GM23248 (cell line): ENCODE measurements around the gene ING3. TPM values are rescaled to one million over a fixed set of nuclear protein-coding genes. Genes with fewer than 3 reads are reported as not detected.

ENCODE experiments used
- DNase-seq: peaks from one replicate; pipeline ENCODE4 v3.0.0-alpha.2; 2015
- H2AFZ ChIP-seq: fragments of 200-600 bp; sonication (generic); 2 replicates; pipeline ENCODE4 v1.6.1; 2016; ENCODE audit warnings: antibody characterized with exemption
- H3F3A ChIP-seq: fragments of 200-600 bp; sonication (generic); 2 replicates; pipeline ENCODE4 v1.6.1; 2016; ENCODE audit warnings: mild to moderate bottlenecking, antibody characterized with exemption, mixed run types; ENCODE audit not compliant: insufficient read depth
- H3K27ac ChIP-seq: fragments of 200-600 bp; sonication (generic); 2 replicates; pipeline ENCODE4 v1.5.1; 2016; ENCODE audit warnings: mild to moderate bottlenecking
- H3K27me3 ChIP-seq: fragments of 200-600 bp; sonication (generic); replicated peaks from 2 replicates; pipeline ENCODE4 v1.6.1; 2016; ENCODE audit warnings: mild to moderate bottlenecking; ENCODE audit not compliant: insufficient read depth
- H3K36me3 ChIP-seq: fragments of 200-600 bp; sonication (generic); 2 replicates; pipeline ENCODE4 v1.6.1; 2016; ENCODE audit warnings: low read depth, mild to moderate bottlenecking
- H3K4me1 ChIP-seq: fragments of 200-600 bp; sonication (generic); 2 replicates; pipeline ENCODE4 v1.6.1; 2016; ENCODE audit warnings: mild to moderate bottlenecking; ENCODE audit not compliant: insufficient read depth
- H3K4me2 ChIP-seq: fragments of 200-600 bp; sonication (generic); one replicate; pipeline ENCODE4 v1.6.1; 2016; ENCODE audit warnings: mild to moderate bottlenecking; ENCODE audit not compliant: unreplicated experiment
- H3K4me3 ChIP-seq: fragments of 200-600 bp; sonication (generic); 2 replicates; pipeline ENCODE4 v1.5.1; 2016; ENCODE audit warnings: mild to moderate bottlenecking
- H3K79me2 ChIP-seq: fragments of 200-600 bp; sonication (generic); 2 replicates; pipeline ENCODE4 v1.6.1; 2016; ENCODE audit warnings: mild to moderate bottlenecking; ENCODE audit not compliant: insufficient read depth
- H3K9ac ChIP-seq: fragments of 200-600 bp; sonication (generic); 2 replicates; pipeline ENCODE4 v1.6.1; 2016; ENCODE audit warnings: mild to moderate bottlenecking
- H3K9me2 ChIP-seq: fragments of 200-600 bp; sonication (generic); 2 replicates; pipeline ENCODE4 v1.6.1; 2016; ENCODE audit warnings: mixed run types, mild to moderate bottlenecking, moderate library complexity; ENCODE audit not compliant: insufficient read depth
- H3K9me3 ChIP-seq: fragments of 200-600 bp; sonication (generic); one replicate; pipeline ENCODE4 v1.6.1; 2017; ENCODE audit warnings: low read depth
- H4K20me1 ChIP-seq: fragments of 200-600 bp; sonication (generic); 2 replicates; pipeline ENCODE4 v1.6.0; 2016; ENCODE audit not compliant: insufficient read depth
- EZH2 ChIP-seq: fragments of 200-600 bp; sonication (generic); IDR thresholded peaks from 2 replicates; pipeline ENCODE4 v1.6.1; 2018; ENCODE audit warnings: antibody characterized with exemption, mild to moderate bottlenecking; ENCODE audit not compliant: insufficient read depth, poor library complexity, severe bottlenecking
- EZH2phosphoT487 ChIP-seq: fragments of 200-600 bp; sonication (generic); IDR thresholded peaks from 2 replicates; pipeline ENCODE4 v1.6.1; 2018; ENCODE audit warnings: antibody characterized with exemption, moderate library complexity, mild to moderate bottlenecking, low read depth; ENCODE audit not compliant: insufficient read depth
- WGBS, 2 experiments: methylation state at CpG; one replicate each; pipeline ENCODE4 v1.1.6; 2015 to 2017; ENCODE audit warnings: low lambda C conversion rate in 2 of 2, low coverage in 1 of 2; ENCODE audit errors: missing lambda C conversion rate in 2 of 2; 5-methylcytosine and 5-hydroxymethylcytosine counted together
- in situ Hi-C: fragments of 300-500 bp; cut with MboI; formaldehyde crosslinking; loops from 2 replicates; pipeline ENCODE4 v1.15.0; 2020
- polyA plus RNA-seq: library from polyadenylated mRNA; unstranded; fragments of >200 nt; fragmentation: Nextera tagmentation; extraction: Ambion mirVana; gene quantifications from 2 replicates; pipeline ENCODE4 v1.2.1, GENCODE V29; 2016
- total RNA-seq: library from RNA; depleted of rRNA; stranded (reverse); fragments of >200 nt; shearing (Covaris generic); gene quantifications from 2 replicates; pipeline ENCODE4 v1.2.3, GENCODE V29; 2014

The ING3 gene
- total and polyA plus RNA-seq, 2 experiments from 2014 or later: 10.1 to 27.0 TPM

DNA sequence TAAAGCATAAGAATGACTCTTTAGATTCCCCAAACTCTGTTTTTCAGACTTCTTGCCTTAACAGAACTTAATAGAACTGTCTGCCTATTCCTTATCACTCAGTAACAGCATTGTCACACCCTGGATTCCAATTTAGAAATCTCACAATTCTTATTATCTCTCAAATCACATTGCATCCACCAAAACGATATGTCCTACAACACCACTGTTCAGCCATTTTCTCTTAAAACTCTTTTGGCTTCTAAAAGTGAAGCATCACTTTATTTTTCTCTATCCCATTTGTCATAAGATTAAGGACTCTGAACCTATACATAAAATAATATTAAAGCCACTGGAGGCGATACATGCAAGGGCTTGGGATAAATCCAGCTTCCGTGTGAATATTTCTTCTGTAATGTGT, 36.7 kb downstream of the ING3 start:
- Histone ChIP-seq H3K9me2 (no peaks in the 10 kb centered on the region), H2AFZ (peak overlapping the region; percentile 83; the same call in 1 of the 2 replicates), H3K27ac (no peak overlapping the region), H3K9me3 (no peaks in the 10 kb centered on the region), H3K4me3 (no peak overlapping the region), H3K4me2 (no peak overlapping the region), H3K79me2 (peaks cover 24% of the 10 kb centered on the region), H4K20me1 (no peaks in the 10 kb centered on the region), H3K9ac (no peak overlapping the region), H3K4me1 (peaks cover 34% of the 10 kb centered on the region), H3K27me3 (no peaks in the 10 kb centered on the region), H3K36me3 (no peaks in the 10 kb centered on the region), H3F3A (peaks cover 52% of the 10 kb centered on the region)
- no peak for DNase-seq
- TF ChIP-seq EZH2phosphoT487 (no peak), EZH2 (no peak)
- WGBS, 2 experiments: 0 to 1% methylated on average over 3 of the region's 3 CpGs
- in situ Hi-C loops: loop anchor here (5.0 to 25.0 kb wide), 3 partner anchors 95 to 550 kb away; partner anchors contain the start of gene WNT16

DNA sequence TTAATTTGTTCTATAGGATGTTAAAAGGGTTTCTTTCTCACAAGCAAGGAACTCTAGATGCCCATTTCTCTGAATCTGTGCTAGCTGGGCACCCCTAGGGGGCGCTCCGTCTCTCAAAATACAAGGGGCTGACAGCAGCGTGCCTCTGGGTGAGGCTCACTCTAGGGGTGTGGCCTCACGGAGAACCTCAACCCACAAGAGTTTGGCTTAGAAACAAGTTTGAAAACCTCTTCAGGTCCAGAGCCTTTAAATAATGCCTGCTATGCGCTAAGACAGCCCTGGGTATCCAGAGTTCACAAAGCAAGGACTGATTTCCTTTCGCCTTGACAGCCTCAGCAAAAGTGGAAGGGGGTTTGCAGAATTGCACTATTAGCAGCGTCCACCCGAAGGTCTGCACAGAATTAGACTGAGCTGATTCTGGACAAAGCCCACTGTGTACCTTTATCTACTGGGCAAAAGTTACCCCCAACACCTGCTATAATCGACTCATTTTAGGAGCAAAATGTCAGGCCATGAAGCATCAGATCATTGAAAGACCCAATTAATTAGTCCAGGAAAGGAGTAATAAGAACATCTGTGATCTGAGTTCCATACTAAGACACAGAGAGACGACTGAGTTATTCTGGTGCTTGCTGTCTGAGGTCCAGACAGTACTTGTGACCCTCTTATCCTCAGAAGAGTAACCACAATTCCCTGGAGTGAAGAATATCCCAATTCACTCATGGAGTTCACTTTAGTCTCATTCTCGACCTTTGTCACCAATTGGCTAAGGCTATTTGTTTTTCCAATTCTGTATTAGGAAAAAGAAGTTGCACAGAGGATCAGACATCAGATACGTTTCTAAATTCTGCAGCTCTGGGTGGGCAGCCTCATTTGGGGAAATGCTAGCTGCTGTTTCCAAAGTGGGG, 37.4 kb downstream of the ING3 start:
- H3K4me2 ChIP-seq: peak overlapping the region; percentile 91
- peak overlapping the region; percentile 78 for H3K4me3 ChIP-seq
- peaks cover 34% of the 10 kb centered on the region for H3K4me1 ChIP-seq
- H3K9me3 ChIP-seq: no peaks in the 10 kb centered on the region
- DNase-seq: peak; percentile 96
- WGBS, 2 experiments: 1% methylated on average over 12 of the region's 12 CpGs
- H4K20me1 ChIP-seq: no peaks in the 10 kb centered on the region
- in situ Hi-C loops: loop anchor here (5.0 to 25.0 kb wide), 3 partner anchors 94 to 549 kb away; partner anchors contain the start of gene WNT16
- peak overlapping the region; percentile 71 for H3K27ac ChIP-seq
- H3K9me2 ChIP-seq: no peaks in the 10 kb centered on the region
- H3K27me3 ChIP-seq: no peaks in the 10 kb centered on the region
- H2AFZ ChIP-seq: peak overlapping the region; percentile 83
- H3K36me3 ChIP-seq: no peaks in the 10 kb centered on the region
- H3K9ac ChIP-seq: peak overlapping the region; percentile 78
- TF ChIP-seq EZH2phosphoT487 (no peak), EZH2 (no peak)
- H3K79me2 ChIP-seq: peaks cover 30% of the 10 kb centered on the region
- H3F3A ChIP-seq: peaks cover 50% of the 10 kb centered on the region

DNA sequence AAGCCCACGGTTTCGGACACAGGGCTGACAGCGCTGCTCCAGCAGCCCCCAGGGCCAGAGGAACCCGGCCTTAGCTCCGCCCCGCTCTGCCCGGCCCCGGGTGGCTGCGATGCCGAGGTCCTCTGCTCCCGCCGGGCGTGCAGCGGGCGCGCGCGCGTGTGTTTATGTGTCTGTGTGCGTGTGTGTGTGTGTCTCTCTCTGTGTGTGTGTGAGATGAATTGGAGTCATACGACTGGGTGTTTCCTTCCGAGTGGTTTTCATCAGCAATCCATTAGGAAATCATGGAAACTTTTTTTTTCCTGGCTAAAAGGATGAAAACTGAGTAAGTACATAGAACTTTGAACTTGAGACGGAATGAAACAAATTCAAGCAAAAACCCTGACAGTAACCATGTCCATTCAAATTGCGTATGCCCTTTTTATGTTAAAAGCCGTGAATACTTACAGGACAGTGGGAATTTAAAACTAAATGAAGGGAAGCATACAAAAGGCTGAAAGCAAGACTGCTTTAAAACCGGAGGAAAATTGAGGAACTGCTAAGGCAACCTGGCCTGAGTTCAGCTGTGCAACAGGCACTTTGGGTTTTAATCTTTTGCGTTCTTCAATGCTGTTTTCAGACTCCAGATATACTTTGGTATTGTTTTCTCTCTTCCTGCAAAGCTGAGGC, 38.1 kb downstream of the ING3 start, which contains the start of gene CPED1:
Gene CPED1 (plus strand): TSS at position 121 of the 666 bp plus-strand sequence. CDS start 911 bp downstream, outside the sequence.
- Histone ChIP-seq H3K4me1 (peaks cover 42% of the 10 kb centered on the region), H3F3A (peaks cover 57% of the 10 kb centered on the region), H3K27ac (peak within 1 kb of the TSS; percentile 71), H3K9me2 (no peaks in the 10 kb centered on the region), H3K9me3 (no peaks in the 10 kb centered on the region), H3K9ac (peak within 1 kb of the TSS; percentile 78), H3K4me2 (peak within 1 kb of the TSS; percentile 91), H4K20me1 (no peaks in the 10 kb centered on the region), H3K27me3 (no peaks in the 10 kb centered on the region), H3K36me3 (no peaks in the 10 kb centered on the region), H2AFZ (peak within 1 kb of the TSS; percentile 83), H3K79me2 (peaks cover 38% of the 10 kb centered on the region), H3K4me3 (peak within 1 kb of the TSS; percentile 78)
- WGBS, 2 experiments: 0 to 1% methylated on average over 27 of the region's 27 CpGs
- in situ Hi-C loops: loop anchor here (5.0 to 25.0 kb wide), 3 partner anchors 94 to 549 kb away; partner anchors contain the start of gene WNT16
- DNase-seq: peak; percentile 85
- TF ChIP-seq EZH2phosphoT487: no peak
- no peak for TF ChIP-seq EZH2
